GM15510 (cell line): ENCODE measurements around the gene TMEM245.

ENCODE experiments used
- POLR2A ChIP-seq: IDR thresholded peaks from 3 replicates; pipeline ENCODE4 v1.6.1; 2011; ENCODE audit warnings: borderline replicate concordance; ENCODE audit not compliant: insufficient read length; ENCODE audit errors: extremely low read depth

The TMEM245 gene

DNA sequence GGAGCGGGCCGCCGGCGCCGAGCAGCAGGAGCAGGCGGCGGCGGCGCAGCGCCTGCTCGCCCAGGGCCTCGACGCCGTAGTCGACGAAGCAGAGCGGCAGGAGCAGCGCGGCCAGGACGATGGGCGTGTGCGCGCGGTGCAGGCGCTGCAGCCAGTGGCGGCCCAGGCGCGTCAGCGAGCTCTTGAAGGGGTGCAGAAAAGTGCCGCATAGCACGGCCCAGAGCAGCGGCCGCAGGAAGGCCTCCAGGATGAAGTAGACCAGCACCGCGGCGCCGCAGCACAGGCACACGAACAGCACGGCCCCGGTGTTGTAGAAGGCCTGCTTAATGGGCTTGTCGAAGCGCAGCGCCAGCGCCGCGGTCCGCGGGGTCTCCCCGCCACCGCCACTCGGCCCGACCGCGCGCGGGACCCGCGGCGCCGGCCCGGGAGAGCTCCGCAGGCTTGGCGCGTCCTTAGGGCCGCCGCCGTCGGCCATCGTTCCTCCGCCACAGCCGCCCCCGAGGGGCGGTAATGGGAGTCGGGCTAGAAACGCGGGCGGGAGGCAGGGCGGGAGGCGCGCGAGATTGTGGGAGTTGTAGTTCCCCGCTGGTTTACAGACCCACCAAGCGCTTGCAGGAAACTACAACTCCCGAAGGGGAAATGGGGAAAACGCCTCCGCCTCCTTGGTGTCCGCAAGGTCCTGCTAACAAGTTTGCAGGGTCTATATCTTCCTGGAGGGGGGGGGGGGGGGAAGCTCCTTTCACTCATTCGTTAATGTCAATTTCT, at the start of gene TMEM245:
Gene TMEM245 (minus strand): TSS at position 509 of the 765 bp plus-strand sequence. CDS start 34 bp downstream, at position 475.
- peak; percentile 83 for TF ChIP-seq POLR2A

DNA sequence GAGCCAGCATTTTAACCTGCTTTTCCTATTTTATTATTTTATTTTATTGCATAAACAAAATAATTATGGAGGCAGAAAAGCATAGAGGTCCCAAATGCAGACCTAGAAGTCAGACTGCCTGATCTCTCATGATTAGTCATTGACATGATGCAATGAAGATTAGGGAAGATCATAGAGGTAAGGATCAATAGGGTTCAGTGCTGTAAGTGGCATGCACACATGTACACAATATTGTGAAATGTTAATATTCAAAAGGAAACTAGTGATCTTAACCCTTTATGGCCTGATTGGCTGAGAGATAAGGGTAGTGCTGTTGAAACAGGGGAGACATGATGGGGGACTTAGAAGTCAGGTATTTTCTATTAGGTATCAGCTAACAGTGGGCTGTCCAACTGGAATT, 48.4 kb upstream of the TMEM245 start:
- TF ChIP-seq POLR2A = no peak

DNA sequence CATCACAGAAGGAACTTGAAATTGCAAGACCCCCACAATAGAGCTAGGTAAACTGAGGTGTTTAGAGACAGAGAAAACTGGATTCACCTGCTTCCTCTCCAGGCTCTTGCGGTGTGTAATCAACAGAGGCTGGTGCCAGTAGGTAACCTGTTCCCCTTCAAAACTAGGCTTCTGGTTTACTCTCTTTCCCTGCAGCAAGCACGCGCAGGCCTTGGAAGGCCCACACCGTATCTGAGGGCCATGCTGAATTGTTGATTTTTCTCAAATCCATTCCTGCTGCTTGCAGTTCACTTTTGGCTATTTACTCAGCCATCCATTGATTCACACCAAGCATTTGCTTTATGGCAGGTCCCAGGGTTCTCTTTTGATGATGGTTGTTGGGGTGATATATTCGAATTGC, 48.0 kb upstream of the TMEM245 start:
- no peak for TF ChIP-seq POLR2A

DNA sequence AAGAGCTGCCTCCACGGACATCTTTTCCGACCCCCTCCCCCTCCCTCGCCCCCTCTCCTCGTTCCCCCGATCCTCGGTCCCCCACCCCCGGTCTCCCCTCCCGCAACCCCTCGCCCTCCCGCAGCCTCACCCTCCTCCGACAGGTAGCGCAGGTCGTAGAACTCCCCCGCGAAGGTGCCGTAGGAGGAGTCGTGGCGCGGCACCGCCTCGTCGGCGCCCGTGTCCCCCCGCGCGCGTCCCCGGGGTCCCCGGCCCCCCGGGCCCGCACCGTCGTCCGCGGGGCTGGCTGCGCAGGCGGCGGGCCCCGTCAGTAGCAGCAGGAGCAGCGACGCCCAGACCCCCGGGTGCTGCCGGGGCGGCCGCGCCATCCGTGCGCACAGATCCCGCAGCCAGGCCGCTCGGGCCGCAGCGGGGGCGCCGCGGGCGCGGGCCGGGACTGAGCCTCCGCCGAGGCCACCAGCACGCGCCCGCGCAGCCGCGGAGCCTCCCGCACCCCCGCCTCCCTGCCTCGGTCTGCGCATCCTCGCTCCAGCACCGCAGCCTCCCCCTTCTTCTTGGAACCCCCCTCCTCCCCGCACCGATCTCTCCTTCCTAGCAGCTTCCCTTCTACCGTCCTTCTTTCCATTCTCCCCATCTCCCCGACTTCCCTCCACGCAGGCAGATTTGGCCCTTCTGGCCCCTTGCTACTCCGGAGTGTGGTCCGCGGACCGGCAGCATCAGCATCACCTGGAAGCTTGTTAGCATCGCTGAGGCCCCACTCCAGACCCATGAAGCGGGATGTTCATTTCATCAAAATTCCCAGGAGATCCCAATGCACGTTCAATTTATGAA, 47.2 kb upstream of the TMEM245 start, which contains the start of gene FRRS1L:
Gene FRRS1L (minus strand): TSS at position 479 of the 831 bp plus-strand sequence. CDS start 111 bp downstream, at position 368.
- no peak for TF ChIP-seq POLR2A

DNA sequence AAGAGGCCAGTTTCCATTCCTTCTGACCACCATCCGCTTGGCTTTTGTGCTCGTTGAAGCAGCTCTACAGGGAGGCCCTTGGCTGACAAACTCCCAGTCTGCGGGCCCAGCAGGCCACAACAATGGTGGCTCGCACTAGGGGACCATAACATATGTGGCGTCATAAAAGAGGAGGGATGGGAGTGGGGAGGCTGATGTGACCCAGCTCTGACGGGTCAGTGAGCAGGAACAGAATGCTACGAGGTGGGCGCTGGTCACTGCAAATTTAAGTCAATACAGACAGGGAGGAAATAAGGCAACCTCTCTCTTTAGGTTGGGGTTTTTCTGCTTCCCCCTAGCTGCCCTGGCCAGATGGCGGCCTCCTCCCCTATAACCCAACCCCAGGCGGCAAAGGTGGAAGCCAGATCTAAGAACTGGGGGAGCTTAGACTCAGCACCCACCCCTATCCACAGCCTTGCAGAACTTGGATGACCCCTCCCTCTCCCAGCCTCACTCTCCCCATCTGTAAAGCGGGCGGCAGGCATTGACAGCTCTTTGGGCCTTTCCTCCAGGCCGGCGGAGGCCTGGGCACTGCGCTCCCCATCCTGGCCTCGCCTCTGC, 46.5 kb upstream of the TMEM245 start:
- TF ChIP-seq POLR2A = no peak

DNA sequence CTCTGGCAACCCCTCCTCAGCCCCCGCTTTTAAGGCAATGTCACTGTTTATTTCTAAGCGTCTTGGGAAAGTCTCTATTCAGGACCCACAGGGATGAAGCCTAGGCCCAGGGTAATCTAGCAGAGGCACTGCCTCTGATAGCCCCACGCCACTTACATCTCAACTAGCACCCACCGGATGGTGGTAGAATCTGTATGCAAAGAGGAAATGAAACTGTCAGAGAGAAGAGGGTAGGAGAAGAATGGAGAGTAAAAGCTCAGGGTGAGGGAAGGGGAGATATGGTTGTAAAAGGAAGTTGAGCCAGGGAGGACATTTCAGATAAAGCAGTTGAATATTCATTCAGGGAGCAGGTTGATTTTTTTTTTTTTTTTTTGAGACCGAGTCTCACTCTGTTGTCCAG, 44.3 kb upstream of the TMEM245 start:
- TF ChIP-seq POLR2A = no peak

DNA sequence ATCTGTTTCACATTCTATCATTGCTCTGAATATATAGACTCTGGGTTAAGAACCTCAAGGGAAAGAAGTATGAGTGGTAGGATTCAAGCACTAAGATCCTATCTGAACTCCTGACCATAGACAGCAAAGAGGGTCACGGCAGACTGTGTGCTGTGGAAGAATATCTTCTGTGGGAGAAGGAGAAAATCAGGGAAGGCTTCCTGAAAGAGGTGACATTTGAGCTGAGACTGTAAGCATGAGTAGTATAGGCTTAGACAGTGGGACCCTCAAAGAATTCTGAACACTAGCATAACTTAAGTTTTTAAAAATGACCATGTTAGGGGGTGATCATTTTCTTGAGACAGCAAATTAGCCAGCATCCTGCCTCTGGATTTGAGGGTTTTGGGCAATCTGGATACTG, 43.4 kb upstream of the TMEM245 start:
- no peak for TF ChIP-seq POLR2A

DNA sequence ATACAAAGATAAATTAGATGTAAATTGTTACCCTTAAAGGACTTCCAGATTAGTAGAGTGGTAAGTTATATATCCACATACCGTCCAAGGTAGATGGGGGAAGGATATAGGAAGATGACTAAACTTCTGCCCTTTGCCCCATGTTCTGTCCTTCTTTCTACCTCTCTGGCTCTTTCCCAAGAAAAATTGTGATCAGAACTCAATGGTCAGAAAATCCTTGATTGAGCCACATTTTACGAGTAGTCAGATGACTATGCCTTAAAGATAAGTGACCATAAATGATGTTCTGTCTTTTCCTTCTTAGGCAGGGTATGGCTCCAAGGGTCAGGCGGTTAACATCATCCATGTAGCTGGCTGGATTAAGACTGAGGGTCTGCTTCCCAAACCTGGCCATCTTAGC, 42.9 kb upstream of the TMEM245 start:
- no peak for TF ChIP-seq POLR2A

DNA sequence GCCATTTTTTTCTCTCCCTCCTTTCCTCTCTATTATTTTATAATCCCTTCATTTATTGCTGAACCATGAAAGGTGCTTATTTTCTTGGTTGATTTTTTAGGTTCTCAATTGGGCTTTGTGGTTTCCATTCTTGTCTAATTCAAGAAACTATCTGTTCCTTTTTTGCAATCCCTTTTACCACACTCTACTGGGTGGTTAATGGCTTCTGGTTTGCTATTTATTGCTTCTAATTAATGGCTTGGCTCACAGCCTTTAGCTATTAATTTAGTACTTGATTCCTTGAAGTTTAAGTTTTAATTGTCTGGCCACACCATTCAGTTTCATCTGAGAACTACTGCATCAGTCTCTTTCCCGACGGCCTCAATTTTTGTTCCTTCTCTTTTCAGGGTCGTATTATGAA, 41.7 kb upstream of the TMEM245 start:
- TF ChIP-seq POLR2A = no peak

DNA sequence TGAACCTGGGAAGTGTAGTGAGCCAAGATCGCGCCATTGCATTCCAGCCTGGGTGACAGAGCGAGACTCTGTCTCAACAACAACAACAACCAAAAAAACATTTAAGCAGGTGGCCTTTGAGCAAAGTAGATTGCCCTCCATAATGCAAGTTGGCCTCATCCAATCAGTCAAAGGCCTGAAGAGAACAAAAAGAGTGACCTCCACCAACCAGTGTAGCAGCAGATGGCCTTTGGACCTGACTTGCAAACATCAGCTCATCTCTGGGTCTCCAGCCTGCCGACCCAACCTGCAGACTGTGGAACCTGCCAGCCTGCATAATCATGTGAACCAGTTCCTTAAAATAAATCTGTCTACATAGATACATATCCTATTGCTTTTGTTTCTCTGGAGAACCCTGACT, 39.8 kb upstream of the TMEM245 start:
- TF ChIP-seq POLR2A = no peak

DNA sequence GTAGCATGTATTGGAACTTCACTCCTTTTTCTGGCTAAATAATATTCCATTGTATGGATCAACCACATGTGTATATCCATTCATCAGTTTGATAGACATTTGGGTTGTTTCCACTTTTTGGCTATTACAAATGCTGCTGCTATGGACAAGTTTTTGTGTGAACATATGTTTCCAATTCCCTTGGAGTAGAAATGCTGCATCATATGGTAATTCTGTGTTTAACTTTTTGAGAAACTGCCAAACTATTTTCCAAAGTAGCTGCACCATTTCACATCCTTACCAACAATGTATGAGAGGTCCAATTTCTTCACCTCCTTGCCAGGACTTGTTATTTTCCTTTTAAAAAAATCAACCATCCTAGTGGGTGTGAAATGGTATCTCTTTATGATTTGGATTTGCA, 38.9 kb upstream of the TMEM245 start:
- TF ChIP-seq POLR2A = no peak

DNA sequence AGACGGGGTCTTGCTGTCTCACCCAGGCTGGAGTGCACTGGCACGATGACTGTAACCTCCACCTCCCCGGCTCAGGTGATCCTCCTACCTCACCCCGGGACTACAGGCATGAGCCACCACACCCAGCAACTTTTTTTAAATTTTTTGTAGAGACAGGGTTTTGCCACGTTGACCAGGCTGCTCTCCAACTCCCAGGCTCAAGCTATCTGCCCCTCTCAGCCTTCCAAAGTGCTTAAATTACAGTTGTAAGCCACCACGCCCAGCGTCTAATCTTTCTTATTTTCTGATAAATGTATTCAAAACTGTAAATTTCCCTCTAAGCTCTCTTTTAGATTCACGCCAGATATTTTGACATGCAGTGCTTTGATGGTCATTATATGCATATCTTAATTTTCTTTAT, 37.0 kb upstream of the TMEM245 start:
- no peak for TF ChIP-seq POLR2A

DNA sequence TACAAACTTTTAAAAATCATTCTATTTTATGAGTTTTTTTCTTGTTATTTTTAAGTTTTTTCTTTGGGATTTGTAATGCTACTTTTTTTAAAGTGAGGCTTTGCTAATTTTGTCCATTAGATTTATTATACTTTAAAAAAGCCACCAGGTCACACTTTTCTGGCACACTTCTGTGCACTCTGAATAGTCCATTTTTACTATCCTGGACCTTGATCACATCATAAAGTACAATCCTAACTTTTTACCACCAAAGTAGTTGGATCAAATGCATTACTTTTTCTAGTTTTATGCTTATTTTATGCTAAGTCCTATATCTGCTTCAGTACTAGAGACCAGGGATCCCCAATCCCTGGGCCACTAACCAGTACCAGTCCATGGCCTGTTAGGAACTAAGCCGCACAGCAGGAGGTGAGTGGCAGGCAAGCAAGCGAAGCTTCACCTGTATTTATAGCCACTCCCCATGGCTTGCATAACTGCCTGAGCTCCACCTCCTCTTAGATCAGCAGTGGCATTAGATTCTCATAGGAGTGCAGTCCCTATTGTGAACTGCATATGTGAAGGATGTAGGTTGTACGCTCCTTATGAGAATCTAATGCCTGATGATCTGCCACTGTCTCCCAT, 31.3 kb upstream of the TMEM245 start:
- TF ChIP-seq POLR2A = no peak

DNA sequence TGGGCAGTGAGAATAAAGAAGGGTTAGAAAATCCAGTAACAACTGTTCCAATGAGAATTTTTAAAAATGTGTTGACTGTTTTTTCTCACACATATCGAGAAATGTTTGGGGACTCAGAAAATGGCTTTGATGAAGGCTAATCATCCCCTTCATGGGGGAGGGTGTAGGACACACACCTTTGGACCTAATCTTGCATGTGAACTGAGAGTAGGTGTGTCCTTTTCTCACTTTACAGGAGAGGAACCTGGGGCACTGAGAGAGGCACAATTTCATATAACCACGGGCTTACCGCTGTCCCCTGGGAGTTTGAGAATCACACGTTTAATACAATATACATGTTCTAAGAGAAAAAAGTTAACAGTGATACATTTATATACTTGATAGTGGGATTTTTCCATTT, 30.0 kb upstream of the TMEM245 start:
- no peak for TF ChIP-seq POLR2A

DNA sequence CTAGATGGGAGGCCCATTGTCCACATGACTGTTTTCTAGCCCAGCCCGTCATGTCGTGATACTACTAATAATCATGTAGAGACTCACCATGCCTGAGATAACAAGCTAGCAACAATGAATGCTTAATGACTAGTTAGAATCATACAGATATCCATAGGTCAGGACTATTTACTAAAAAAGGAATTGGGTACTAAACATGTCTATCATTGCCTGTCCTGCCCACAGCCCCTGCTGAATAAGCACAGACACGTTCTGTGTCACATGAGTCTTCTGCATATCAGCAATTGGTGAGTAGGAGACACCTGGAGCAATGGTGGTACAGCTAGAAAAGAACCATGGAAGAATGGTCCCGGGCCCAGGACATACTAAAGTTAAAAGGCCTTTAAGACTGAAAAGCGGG, 29.3 kb upstream of the TMEM245 start:
- no peak for TF ChIP-seq POLR2A
